HG03280 (cell line): ENCODE results near the gene PEX6.
A peak's percentile ranks its signal among the peaks of the same experiment; 100 is the strongest.

Source experiments
- ATAC-seq: cut with Tn5 transposase; IDR thresholded peaks from one replicate; pipeline ENCODE4 v1.9.1; 2021; ENCODE audit warnings: mild to moderate bottlenecking, moderate library complexity; ENCODE audit not compliant: unreplicated experiment

Gene PEX6

GRCh38 chr6:42937548-42938427 lies 41.2 kb downstream of the PEX6 start:
- ATAC-seq: no peak

- no peak for ATAC-seq
Measured at GRCh38 chr6:42936398-42936797, 42.6 kb downstream of the PEX6 start.

- ATAC-seq: no peak
Measured at GRCh38 chr6:42935322-42935721, 43.7 kb downstream of the PEX6 start.

DNA sequence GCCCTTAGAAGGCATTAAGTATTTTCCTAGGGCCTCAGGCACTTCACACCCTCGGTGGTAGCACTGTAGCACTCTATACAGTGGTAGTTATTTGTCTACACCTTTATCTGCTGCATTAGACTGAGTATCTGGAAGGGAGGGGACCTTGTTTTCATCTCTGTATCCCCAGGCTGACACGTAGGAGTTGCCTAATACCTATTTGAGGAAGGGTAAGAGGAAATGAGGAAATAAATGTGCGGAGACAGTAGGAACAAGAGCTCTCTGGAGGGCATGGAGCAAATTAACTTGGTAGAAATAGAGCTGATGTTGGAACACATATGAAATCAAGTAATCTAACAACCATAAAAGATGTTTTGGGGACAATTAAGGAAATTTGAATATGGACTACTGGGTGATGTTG lies 45.8 kb downstream of the PEX6 start:
- no peak for ATAC-seq

DNA sequence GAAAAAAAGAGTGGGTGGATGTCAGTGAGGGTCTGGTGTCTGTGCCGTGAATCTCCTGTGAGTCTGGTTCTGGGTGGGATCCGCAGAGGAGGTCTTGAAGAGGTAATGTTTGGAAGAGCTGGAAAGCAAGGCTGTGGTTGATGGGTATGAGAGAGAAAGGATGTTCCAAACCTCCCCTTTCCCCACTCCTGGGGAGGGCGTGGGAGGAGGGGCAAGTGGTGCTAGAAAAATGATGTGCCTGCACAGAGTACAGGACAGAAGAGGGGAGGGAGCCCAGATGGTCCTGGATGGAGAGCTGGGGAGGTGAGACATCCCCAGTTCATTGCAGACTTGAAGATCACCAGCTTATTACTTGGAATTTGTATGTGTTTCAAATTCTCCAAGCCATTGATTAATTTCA lies 46.6 kb downstream of the PEX6 start:
- ATAC-seq: no peak

- peak; percentile 50 for ATAC-seq
Measured at GRCh38 chr6:42929821-42930360, 49.1 kb downstream of the PEX6 start.

GRCh38 chr6:42928986-42929820 lies 49.8 kb downstream of the PEX6 start, which contains the start of gene CNPY3:
CNPY3 (plus strand) TSS chr6:42929480; CDS start chr6:42929571, 91 bp downstream.
- peak; percentile 79 for ATAC-seq

DNA sequence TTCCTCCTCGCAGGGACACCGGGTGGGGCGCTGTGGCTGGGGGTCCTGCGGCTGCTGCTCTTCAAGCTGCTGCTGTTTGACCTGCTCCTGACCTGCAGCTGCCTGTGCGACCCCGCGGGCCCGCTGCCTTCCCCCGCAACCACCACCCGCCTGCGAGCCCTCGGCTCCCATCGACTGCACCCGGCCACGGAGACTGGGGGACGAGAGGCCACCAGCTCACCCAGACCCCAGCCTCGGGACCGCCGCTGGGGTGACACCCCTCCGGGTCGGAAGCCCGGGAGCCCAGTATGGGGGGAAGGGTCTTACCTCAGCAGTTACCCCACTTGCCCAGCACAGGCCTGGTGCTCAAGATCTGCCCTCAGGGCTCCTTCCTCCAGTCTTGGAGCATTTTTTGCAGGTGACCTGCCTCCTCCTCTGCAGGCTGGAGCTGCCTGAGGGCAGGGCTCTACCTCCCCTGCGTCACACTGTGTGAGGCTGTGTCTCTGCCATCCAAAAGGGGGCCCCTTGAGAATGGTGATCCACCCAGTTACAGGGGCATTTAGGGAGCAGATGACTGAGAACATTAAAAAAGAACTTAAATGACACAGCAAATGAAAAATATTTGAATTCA lies 53.6 kb downstream of the PEX6 start:
- no peak for ATAC-seq

DNA sequence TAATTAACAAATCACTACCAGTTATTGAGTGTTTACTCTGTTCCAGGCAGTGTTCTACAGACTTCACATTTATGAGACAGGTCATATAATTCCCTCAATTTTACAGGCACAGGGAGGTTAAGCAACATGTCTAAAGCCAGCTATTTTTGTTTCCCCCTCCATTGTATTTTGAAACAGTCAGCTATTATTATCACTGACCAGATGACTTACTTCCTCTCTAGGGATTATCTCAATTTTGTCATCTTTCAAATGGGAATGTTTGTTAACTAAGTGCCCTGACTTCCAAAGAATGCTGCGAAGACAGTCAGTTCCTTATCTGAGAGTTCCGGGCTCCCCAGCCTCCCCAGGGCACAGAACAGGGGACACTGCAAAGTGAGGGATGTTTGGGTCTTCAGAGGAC lies 55.3 kb downstream of the PEX6 start:
- no peak for ATAC-seq

- no peak for ATAC-seq
Measured at GRCh38 chr6:42921801-42922200, 57.2 kb downstream of the PEX6 start.

- no peak for ATAC-seq
Measured at GRCh38 chr6:42916288-42916687, 62.7 kb downstream of the PEX6 start.

- no peak for ATAC-seq
Measured at GRCh38 chr6:42915732-42916131, 63.2 kb downstream of the PEX6 start, which contains the start of gene PTCRA. PTCRA (plus strand) TSS chr6:42916053; CDS start chr6:42916070, 17 bp downstream.

DNA sequence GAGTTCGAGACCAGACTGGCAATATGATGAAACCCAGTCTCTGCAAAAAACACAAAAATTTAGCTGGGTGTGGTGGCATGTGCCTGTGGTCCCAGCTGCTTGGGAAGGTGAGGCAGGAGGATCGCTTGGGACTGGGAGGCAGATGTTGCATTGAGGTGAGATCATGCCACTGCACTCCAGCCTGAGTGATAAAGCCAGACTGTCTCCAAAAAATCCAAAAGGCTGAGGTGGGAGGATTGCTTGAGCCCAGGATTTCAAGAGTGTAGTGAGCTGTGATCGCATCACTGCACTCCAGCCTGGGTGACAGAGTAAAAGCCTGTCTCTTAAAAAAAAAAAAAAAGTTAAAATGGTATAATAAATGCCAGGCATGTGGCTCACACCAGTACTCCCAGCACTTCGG lies 64.4 kb downstream of the PEX6 start:
- ATAC-seq: no peak
